ENCODE measurements around the gene ZNF385A. TPM values are rescaled to one million over a fixed set of nuclear protein-coding genes. Genes with fewer than 3 reads are reported as not detected.

Gene ZNF385A
- total and polyA plus RNA-seq, 2 donors (not counting 3 experiments of a cell fraction or from before 2014, with no cell fraction given), result 1.6 to 7.9 TPM

DNA sequence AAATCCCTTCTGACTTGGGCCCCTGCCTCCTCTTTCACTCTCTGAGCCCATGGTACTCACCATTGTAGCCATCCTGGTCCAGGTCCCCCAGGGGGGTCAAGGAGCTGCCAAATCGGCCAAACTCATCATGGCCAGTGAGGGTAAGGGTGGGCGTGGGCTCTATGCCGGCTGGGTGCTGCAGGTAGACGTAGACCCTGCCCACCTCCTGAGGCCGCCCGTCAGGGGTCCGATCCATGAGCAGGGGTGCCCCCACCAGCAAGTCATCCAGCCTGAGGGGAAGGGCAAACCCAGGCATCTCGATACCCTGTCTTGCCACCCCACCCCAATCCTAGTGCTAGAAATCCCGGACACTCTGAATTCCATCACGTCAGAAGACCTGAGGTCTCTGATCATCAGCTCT, 20.6 kb upstream of the ZNF385A start:
- intact Hi-C loops (cut with micrococcal nuclease) (no loop called here), dilution Hi-C loops (cut with MboI; ENCODE audit: extremely low pct_ligation_motif_present, low sequenced_read_pairs) (no loop called here)
- no peak overlapping the region for H3K9ac ChIP-seq (replicated peaks; ENCODE audit: extremely low read depth, insufficient read depth, low read length)
- H3K27me3 ChIP-seq (ENCODE audit: control insufficient read depth in 2 of 2, insufficient read depth in 2 of 2, low read length in 2 of 2), result no peaks in the 10 kb centered on the region
- H3K4me1 ChIP-seq (ENCODE audit: control insufficient read depth, extremely low read depth, insufficient read depth, low read length), result peaks cover 9% of the 10 kb centered on the region
- H3K4me2 ChIP-seq (ENCODE audit: insufficient read depth, low read length), result no peak overlapping the region
- ChIA-PET POLR2A (no interaction called here), CTCF (interaction anchor here (1.3 to 12.1 kb wide), 2 partner anchors 26 to 37 kb away, joined by 3 to 517 read pairs; no protein-coding TSS in a partner anchor)
- TF ChIP-seq POLR2A (IDR thresholded peaks at IDR 0.05; ENCODE audit: low read depth, low read length) (no peak), MYC (IDR thresholded peaks at IDR 0.05; ENCODE audit: low read depth, low read length) (no peak), JUN (IDR thresholded peaks at IDR 0.05; ENCODE audit: borderline replicate concordance, insufficient read depth, insufficient read length, low read depth) (no peak), POLR2AphosphoS5 (IDR thresholded peaks at IDR 0.05; ENCODE audit: insufficient read depth, low read depth, low read length) (no peak), EZH2 (IDR thresholded peaks at IDR 0.05; ENCODE audit: borderline replicate concordance, low read depth, low read length, severe bottlenecking) (no peak), FOS (IDR thresholded peaks at IDR 0.05; ENCODE audit: borderline replicate concordance, insufficient read depth, low read length) (no peak), GATA2 (IDR thresholded peaks at IDR 0.05; ENCODE audit: insufficient read depth, insufficient read length, low read depth, low read length) (no peak)
- TF ChIP-seq, protein P1, sequence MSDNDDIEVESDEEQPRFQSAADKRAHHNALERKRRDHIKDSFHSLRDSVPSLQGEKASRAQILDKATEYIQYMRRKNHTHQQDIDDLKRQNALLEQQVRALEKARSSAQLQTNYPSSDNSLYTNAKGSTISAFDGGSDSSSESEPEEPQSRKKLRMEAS (IDR thresholded peaks at IDR 0.05; ENCODE audit: insufficient read depth, insufficient read length), result no peak
- TF ChIP-seq, protein P2, sequence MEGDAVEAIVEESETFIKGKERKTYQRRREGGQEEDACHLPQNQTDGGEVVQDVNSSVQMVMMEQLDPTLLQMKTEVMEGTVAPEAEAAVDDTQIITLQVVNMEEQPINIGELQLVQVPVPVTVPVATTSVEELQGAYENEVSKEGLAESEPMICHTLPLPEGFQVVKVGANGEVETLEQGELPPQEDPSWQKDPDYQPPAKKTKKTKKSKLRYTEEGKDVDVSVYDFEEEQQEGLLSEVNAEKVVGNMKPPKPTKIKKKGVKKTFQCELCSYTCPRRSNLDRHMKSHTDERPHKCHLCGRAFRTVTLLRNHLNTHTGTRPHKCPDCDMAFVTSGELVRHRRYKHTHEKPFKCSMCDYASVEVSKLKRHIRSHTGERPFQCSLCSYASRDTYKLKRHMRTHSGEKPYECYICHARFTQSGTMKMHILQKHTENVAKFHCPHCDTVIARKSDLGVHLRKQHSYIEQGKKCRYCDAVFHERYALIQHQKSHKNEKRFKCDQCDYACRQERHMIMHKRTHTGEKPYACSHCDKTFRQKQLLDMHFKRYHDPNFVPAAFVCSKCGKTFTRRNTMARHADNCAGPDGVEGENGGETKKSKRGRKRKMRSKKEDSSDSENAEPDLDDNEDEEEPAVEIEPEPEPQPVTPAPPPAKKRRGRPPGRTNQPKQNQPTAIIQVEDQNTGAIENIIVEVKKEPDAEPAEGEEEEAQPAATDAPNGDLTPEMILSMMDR (IDR thresholded peaks at IDR 0.05; ENCODE audit: extremely low read depth in 1 of 2, insufficient read depth in 1 of 2, low read depth in 1 of 2, low read length in 2 of 2), result no peak
- H3K36me3 ChIP-seq (ENCODE audit: control insufficient read depth in 2 of 2, extremely low read depth in 1 of 2, insufficient read depth in 2 of 2, low read length in 2 of 2), result peaks cover 82 to 83% of the 10 kb centered on the region in 2 experiments
- BruUV-seq (replicated peaks), result no TSS peak
- no peaks in the 10 kb centered on the region for H4K20me1 ChIP-seq (replicated peaks; ENCODE audit: control insufficient read depth, extremely low read depth, insufficient read depth, low read length)
- H3K79me2 ChIP-seq (ENCODE audit: control insufficient read depth, insufficient read depth, low read length), result peaks cover 82% of the 10 kb centered on the region
- no peaks in the 10 kb centered on the region for H3K9me1 ChIP-seq (replicated peaks; ENCODE audit: control insufficient read depth, extremely low read depth, insufficient read depth, low read length)
- FAIRE-seq (no peak), DNase-seq (ENCODE audit: low read depth, low spot score) (no peak)
- no peak overlapping the region for H3K27ac ChIP-seq (ENCODE audit: insufficient read depth, low read depth, low read length)
- no peaks in the 10 kb centered on the region for H3K9me3 ChIP-seq (replicated peaks; ENCODE audit: control insufficient read depth, insufficient read depth, low read length)
- H3K4me3 ChIP-seq (replicated peaks in 1 of 3; ENCODE audit: insufficient read depth in 1 of 3, low read depth in 1 of 3, low read length in 3 of 3), result no peak overlapping the region
- no peak overlapping the region for H2AFZ ChIP-seq (ENCODE audit: low read depth, low read length)

Data from endothelial cell of umbilical vein (primary cell).